GM12878 (cell line): ENCODE measurements around the gene MGA. TPM values are rescaled to one million over a fixed set of nuclear protein-coding genes. Genes with fewer than 3 reads are reported as not detected.

ENCODE experiments used
- NBN ChIP-seq: fragments of 450-650 bp; IDR thresholded peaks from 2 replicates; pipeline ENCODE4 v1.6.1; 2016
- NR2F1 ChIP-seq: fragments of 450-650 bp; conservative IDR thresholded peaks from 2 replicates; pipeline ENCODE4 v1.6.1; 2017; ENCODE audit warnings: mild to moderate bottlenecking
- TCF7 ChIP-seq: IDR thresholded peaks from 2 replicates; pipeline ENCODE4 v1.6.1; 2014; ENCODE audit warnings: antibody characterized with exemption, borderline replicate concordance
- YY1 ChIP-seq: IDR thresholded peaks from 2 replicates; pipeline ENCODE4 v1.6.1; 2011; ENCODE audit warnings: low read depth, mild to moderate bottlenecking, low read length
- polyA plus RNA-seq, 11 experiments: library from polyadenylated mRNA; depleted of rRNA in 4 of 11; unstranded in 6 of 11; stranded (reverse) in 5 of 11; fragments of >200 nt; fragmentation: Nextera tagmentation in 4 of 11; fragmentation: Illumina TruSeq in 1 of 11; extraction: Ambion mirVana in 4 of 11; extraction: Trizol in 1 of 11; gene quantifications; 1 replicate in 1 of 11; 2 replicates in 10 of 11; pipeline versions ENCODE4 v1.2.1 to v1.2.3, GENCODE V29; 2011 to 2016; ENCODE audit warnings: inconsistent platforms in 2 of 11, missing spikeins in 2 of 11, low read depth in 1 of 11
- total RNA-seq, 4 experiments: library from RNA; depleted of rRNA in 3 of 4; stranded (reverse); fragments of >200 nt in 3 of 4; fragmentation: Illumina TruSeq in 1 of 4; extraction: Trizol in 1 of 4; gene quantifications; 2 replicates each; pipeline versions ENCODE4 v1.2.1 to v1.2.3, GENCODE V29; 2013 to 2021
- TF ChIP-seq, protein P1 (sequence below): IDR thresholded peaks from 2 replicates; pipeline ENCODE4 v1.6.1; 2011; ENCODE audit warnings: borderline replicate concordance, low read depth, mild to moderate bottlenecking, moderate library complexity, mixed read lengths, low read length; ENCODE audit not compliant: insufficient read depth; ENCODE audit errors: extremely low read length
- TF ChIP-seq, protein P2 (sequence below): fragments of 450-650 bp; IDR thresholded peaks from 2 replicates; pipeline ENCODE4 v1.6.1; 2017; ENCODE audit warnings: mild to moderate bottlenecking, moderate library complexity

Gene MGA
- total and polyA plus RNA-seq, 10 of the 15 experiments (the other 5 are each of a cell fraction or from before 2014, with no cell fraction given), result 2.6 to 29.6 (median 17.0) TPM

DNA sequence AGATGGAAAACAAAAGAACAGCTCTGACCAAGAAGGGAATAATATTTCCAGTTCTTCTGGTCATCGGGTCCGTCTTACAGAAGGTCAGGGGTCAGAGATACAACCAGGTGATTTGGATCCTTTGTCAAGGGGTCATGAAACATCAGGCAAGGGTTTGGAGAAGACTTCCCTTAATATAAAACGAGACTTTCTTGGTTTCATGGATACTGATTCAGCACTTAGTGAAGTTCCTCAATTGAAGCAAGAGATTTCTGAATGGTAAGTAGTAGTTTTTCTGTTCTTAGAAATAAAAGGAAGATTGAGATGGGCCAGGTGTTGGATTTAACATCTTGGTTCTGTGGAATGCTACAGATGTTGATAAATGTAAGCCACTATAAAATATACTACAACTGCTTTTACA is 9.5 kb downstream of the MGA start (continued):
- TF ChIP-seq NBN (no peak), YY1 (no peak), NR2F1 (no peak), TCF7 (no peak)
- TF ChIP-seq, protein P1, sequence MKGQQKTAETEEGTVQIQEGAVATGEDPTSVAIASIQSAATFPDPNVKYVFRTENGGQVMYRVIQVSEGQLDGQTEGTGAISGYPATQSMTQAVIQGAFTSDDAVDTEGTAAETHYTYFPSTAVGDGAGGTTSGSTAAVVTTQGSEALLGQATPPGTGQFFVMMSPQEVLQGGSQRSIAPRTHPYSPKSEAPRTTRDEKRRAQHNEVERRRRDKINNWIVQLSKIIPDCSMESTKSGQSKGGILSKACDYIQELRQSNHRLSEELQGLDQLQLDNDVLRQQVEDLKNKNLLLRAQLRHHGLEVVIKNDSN, result no peak
- TF ChIP-seq, protein P2, sequence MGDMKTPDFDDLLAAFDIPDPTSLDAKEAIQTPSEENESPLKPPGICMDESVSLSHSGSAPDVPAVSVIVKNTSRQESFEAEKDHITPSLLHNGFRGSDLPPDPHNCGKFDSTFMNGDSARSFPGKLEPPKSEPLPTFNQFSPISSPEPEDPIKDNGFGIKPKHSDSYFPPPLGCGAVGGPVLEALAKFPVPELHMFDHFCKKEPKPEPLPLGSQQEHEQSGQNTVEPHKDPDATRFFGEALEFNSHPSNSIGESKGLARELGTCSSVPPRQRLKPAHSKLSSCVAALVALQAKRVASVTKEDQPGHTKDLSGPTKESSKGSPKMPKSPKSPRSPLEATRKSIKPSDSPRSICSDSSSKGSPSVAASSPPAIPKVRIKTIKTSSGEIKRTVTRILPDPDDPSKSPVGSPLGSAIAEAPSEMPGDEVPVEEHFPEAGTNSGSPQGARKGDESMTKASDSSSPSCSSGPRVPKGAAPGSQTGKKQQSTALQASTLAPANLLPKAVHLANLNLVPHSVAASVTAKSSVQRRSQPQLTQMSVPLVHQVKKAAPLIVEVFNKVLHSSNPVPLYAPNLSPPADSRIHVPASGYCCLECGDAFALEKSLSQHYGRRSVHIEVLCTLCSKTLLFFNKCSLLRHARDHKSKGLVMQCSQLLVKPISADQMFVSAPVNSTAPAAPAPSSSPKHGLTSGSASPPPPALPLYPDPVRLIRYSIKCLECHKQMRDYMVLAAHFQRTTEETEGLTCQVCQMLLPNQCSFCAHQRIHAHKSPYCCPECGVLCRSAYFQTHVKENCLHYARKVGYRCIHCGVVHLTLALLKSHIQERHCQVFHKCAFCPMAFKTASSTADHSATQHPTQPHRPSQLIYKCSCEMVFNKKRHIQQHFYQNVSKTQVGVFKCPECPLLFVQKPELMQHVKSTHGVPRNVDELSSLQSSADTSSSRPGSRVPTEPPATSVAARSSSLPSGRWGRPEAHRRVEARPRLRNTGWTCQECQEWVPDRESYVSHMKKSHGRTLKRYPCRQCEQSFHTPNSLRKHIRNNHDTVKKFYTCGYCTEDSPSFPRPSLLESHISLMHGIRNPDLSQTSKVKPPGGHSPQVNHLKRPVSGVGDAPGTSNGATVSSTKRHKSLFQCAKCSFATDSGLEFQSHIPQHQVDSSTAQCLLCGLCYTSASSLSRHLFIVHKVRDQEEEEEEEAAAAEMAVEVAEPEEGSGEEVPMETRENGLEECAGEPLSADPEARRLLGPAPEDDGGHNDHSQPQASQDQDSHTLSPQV, result no peak
